Vagina (tissue), 2 donors: Measurements from ENCODE around the gene GBP6. TPM values are rescaled to one million over a fixed set of nuclear protein-coding genes. Genes with fewer than 3 reads are reported as not detected.
"Not testable (repeated sequence)": the region's sequence is repeated elsewhere in the genome, so short reads cannot be mapped to it uniquely, and the experiment has no call there.

Experiments used
- DNase-seq, 2 donors: peaks; one replicate each; pipeline ENCODE4 v3.0.0-alpha.2; 2017; ENCODE audit errors: extremely low spot score in 2 of 2
- H3K27ac ChIP-seq: fragments of 200-600 bp; sonication (generic); one replicate; pipeline ENCODE4 v1.5.1; 2019
- H3K27me3 ChIP-seq: fragments of 200-600 bp; sonication (generic); one replicate; pipeline ENCODE4 v1.5.1; 2019
- H3K36me3 ChIP-seq, 2 donors: fragments of 200-600 bp; sonication (generic); one replicate each; pipeline ENCODE4 v1.5.1; 2017 to 2019
- H3K4me1 ChIP-seq: fragments of 200-600 bp; sonication (generic); one replicate; pipeline ENCODE4 v1.5.1; 2019
- H3K4me3 ChIP-seq, 2 donors: fragments of 200-600 bp; sonication (generic); 1 replicate in 1 of 2; 2 replicates in 1 of 2; pipeline ENCODE4 v1.5.1; 2016 to 2019
- H3K9me3 ChIP-seq: fragments of 200-600 bp; sonication (generic); one replicate; pipeline ENCODE4 v1.5.1; 2019
- CTCF ChIP-seq, 3 experiments: fragments of 450-650 bp in 2 of 3; fragments of 200-600 bp in 1 of 3; sonication (generic) in 1 of 3; IDR thresholded peaks; one replicate each; pipeline ENCODE4 v1.5.1; 2017 to 2019; ENCODE audit warnings: antibody characterized with exemption in 3 of 3, mild to moderate bottlenecking in 2 of 3, moderate library complexity in 2 of 3
- POLR2A ChIP-seq, 2 donors: fragments of 450-650 bp; IDR thresholded peaks; one replicate each; pipeline ENCODE4 v1.6.1; 2017; ENCODE audit warnings: antibody characterized with exemption in 2 of 2, mild to moderate bottlenecking in 2 of 2, moderate library complexity in 2 of 2
- POLR2AphosphoS5 ChIP-seq, 2 donors: sonication (generic); formaldehyde crosslinking; IDR thresholded peaks; one replicate each; pipeline ENCODE4 v1.9.0; 2017; ENCODE audit warnings: antibody characterized with exemption in 2 of 2, mild to moderate bottlenecking in 2 of 2, low read depth in 1 of 2; ENCODE audit not compliant: insufficient read depth in 1 of 2
- intact Hi-C: fragments of 100-400 bp; cut with DNase I; formaldehyde crosslinking; loops from one replicate; pipeline ENCODE4 v1.15.1; 2023
- total RNA-seq: library from RNA; depleted of rRNA; stranded (reverse); fragments of >200 nt; gene quantifications from one replicate; pipeline ENCODE4 v1.2.3, GENCODE V29; 2016

The GBP6 gene
- total RNA-seq, 1 donor from 2014 or later = 23.1 TPM

- no peaks in the 10 kb centered on the region for H3K27me3 ChIP-seq
- TF ChIP-seq CTCF (IDR thresholded peaks at IDR 0.05) (no peak), POLR2A (IDR thresholded peaks at IDR 0.05) (no peak), POLR2AphosphoS5 (IDR thresholded peaks at IDR 0.05; ENCODE audit: insufficient read depth in 1 of 2, low read depth in 1 of 2) (no peak)
- intact Hi-C loops = no loop called here
- H3K4me3 ChIP-seq = no peak overlapping the region
- H3K9me3 ChIP-seq = no peaks in the 10 kb centered on the region
- no peak for DNase-seq
- H3K36me3 ChIP-seq = no peaks in the 10 kb centered on the region
- no peak overlapping the region for H3K27ac ChIP-seq
- no peaks in the 10 kb centered on the region for H3K4me1 ChIP-seq
Measured at GRCh38 chr1:89337903-89338302, 26.0 kb upstream of the GBP6 start.

GRCh38 chr1:89339039-89339438 is 24.8 kb upstream of the GBP6 start:
- H3K9me3 ChIP-seq = no peaks in the 10 kb centered on the region
- intact Hi-C loops = no loop called here
- H3K27ac ChIP-seq = no peak overlapping the region
- no peaks in the 10 kb centered on the region for H3K4me1 ChIP-seq
- H3K4me3 ChIP-seq = no peak overlapping the region
- H3K36me3 ChIP-seq = no peaks in the 10 kb centered on the region
- no peaks in the 10 kb centered on the region for H3K27me3 ChIP-seq
- no peak for DNase-seq
- no peak for TF ChIP-seq POLR2AphosphoS5 (IDR thresholded peaks at IDR 0.05; ENCODE audit: insufficient read depth in 1 of 2, low read depth in 1 of 2)
- TF ChIP-seq CTCF (IDR thresholded peaks at IDR 0.05) = no peak
- TF ChIP-seq POLR2A (IDR thresholded peaks at IDR 0.05) = no peak

- H3K4me3 ChIP-seq, intact Hi-C loops, H3K27ac ChIP-seq, H3K36me3 ChIP-seq, DNase-seq, H3K4me1 ChIP-seq, H3K9me3 ChIP-seq, H3K27me3 ChIP-seq: not testable (repeated sequence)
Measured at GRCh38 chr1:89345479-89345878, 18.4 kb upstream of the GBP6 start.

DNA sequence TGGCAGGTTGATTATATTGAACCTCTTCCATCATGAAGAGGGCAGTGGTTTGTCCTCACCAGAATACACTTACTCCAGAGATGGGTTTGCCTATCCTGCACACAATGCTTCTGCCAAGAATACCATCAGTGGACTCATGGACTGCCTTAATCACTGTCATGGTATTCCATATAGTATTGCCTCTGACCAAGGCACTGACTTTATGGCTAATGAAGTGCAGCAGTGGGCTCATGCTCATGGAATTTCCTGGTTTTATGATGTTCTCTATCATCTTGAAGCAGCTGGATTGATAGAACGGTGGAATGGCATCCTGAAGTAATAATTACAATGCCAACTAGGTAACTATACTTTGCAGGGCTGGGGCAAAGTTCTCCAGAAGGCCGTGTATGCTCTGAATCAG is 16.6 kb upstream of the GBP6 start:
- H3K4me3 ChIP-seq = no peak overlapping the region
- H3K36me3 ChIP-seq = no peaks in the 10 kb centered on the region
- no peaks in the 10 kb centered on the region for H3K4me1 ChIP-seq
- H3K9me3 ChIP-seq = no peaks in the 10 kb centered on the region
- intact Hi-C loops = no loop called here
- DNase-seq = no peak
- H3K27me3 ChIP-seq = no peaks in the 10 kb centered on the region
- H3K27ac ChIP-seq = no peak overlapping the region
- TF ChIP-seq POLR2AphosphoS5 (IDR thresholded peaks at IDR 0.05; ENCODE audit: insufficient read depth in 1 of 2, low read depth in 1 of 2) (no peak), CTCF (IDR thresholded peaks at IDR 0.05) (no peak), POLR2A (IDR thresholded peaks at IDR 0.05) (no peak)

- no peak for DNase-seq
- no peaks in the 10 kb centered on the region for H3K36me3 ChIP-seq
- no peaks in the 10 kb centered on the region for H3K9me3 ChIP-seq
- no peak for TF ChIP-seq POLR2AphosphoS5 (IDR thresholded peaks at IDR 0.05; ENCODE audit: insufficient read depth in 1 of 2, low read depth in 1 of 2)
- no peak for TF ChIP-seq POLR2A (IDR thresholded peaks at IDR 0.05)
- H3K27ac ChIP-seq = no peak overlapping the region
- no peaks in the 10 kb centered on the region for H3K4me1 ChIP-seq
- no peak overlapping the region for H3K4me3 ChIP-seq
- H3K27me3 ChIP-seq = no peaks in the 10 kb centered on the region
- intact Hi-C loops = no loop called here
Measured at GRCh38 chr1:89350298-89350697, 13.6 kb upstream of the GBP6 start.

DNA sequence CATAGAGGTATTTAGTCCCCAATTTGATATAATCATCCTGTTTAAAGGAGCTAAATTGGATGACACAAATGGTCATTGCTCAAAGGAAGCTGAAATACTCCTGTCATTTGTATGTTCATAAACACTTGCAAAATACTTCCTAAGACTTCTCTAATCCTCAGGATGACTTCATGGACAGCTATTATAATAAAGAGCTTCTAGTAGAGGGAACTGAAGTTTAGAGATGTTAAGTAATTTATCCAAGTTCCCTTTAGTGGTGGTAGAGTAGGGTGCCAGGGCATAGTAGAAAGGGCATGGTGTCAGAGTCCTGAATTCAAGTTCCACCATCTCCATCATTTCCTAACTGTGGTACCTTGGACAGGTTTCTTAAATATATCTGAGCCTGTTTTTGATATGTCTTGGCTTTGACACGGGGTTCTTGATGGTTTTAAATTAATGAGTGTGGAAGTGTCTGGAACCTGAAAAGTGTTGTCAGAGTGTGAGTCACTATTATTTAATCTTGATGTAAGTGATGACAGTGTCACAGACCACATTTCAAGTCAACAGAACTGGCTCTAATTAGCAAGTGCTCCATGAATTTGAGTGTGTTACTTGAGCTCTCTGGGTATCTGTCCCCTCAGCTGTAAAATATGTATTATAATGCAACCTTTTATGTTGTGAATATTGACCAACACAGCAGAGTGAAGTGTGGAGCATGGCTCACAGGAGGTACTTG is 12.1 kb upstream of the GBP6 start:
- Histone ChIP-seq H3K27ac (no peak overlapping the region), H3K36me3 (no peaks in the 10 kb centered on the region), H3K9me3 (no peaks in the 10 kb centered on the region), H3K27me3 (no peaks in the 10 kb centered on the region), H3K4me1 (no peaks in the 10 kb centered on the region), H3K4me3 (no peak overlapping the region)
- DNase-seq = no peak
- TF ChIP-seq CTCF (IDR thresholded peaks at IDR 0.05) (no peak), POLR2A (IDR thresholded peaks at IDR 0.05) (no peak), POLR2AphosphoS5 (IDR thresholded peaks at IDR 0.05; ENCODE audit: insufficient read depth in 1 of 2, low read depth in 1 of 2) (no peak)
- intact Hi-C loops = no loop called here
